HG03575 (cell line): Measurements from ENCODE around the gene RNF166.

Source experiments
- ATAC-seq: cut with Tn5 transposase; IDR thresholded peaks from one replicate; pipeline ENCODE4 v1.9.1; 2021; ENCODE audit not compliant: unreplicated experiment, insufficient number of reproducible peaks, low FRiP score; ENCODE audit errors: extremely low read depth

RNF166 gene

GRCh38 chr16:88697831-88698615 is 8.2 kb downstream of the RNF166 start:
- ATAC-seq, result no peak

- ATAC-seq, result no peak
These were observed 8.9 kb downstream of the RNF166 start for GRCh38 chr16:88697116-88697830.

GRCh38 chr16:88696441-88696840 is 9.8 kb downstream of the RNF166 start:
- ATAC-seq, result no peak

- ATAC-seq, result no peak
These were observed 10.5 kb downstream of the RNF166 start for GRCh38 chr16:88695753-88696152.

GRCh38 chr16:88695218-88695617 is 11.0 kb downstream of the RNF166 start:
- ATAC-seq, result no peak

GRCh38 chr16:88694221-88695087 is 11.8 kb downstream of the RNF166 start:
- ATAC-seq, result no peak

- no peak for ATAC-seq
These were observed 12.6 kb downstream of the RNF166 start for GRCh38 chr16:88693420-88694177.

GRCh38 chr16:88692861-88693260 is 13.3 kb downstream of the RNF166 start:
- ATAC-seq, result no peak

GRCh38 chr16:88691924-88692560 is 14.2 kb downstream of the RNF166 start:
- ATAC-seq, result no peak

GRCh38 chr16:88691129-88691813 is 14.9 kb downstream of the RNF166 start:
- no peak for ATAC-seq

- no peak for ATAC-seq
These were observed 15.7 kb downstream of the RNF166 start for GRCh38 chr16:88690341-88691128.

- ATAC-seq, result no peak
These were observed 18.0 kb downstream of the RNF166 start for GRCh38 chr16:88688013-88688778.

- no peak for ATAC-seq
These were observed 18.6 kb downstream of the RNF166 start for GRCh38 chr16:88687676-88688012.

GRCh38 chr16:88687254-88687576 is 19.0 kb downstream of the RNF166 start:
- no peak for ATAC-seq

GRCh38 chr16:88686439-88687253 is 19.6 kb downstream of the RNF166 start, which contains the start of gene SNAI3:
SNAI3 (minus strand) TSS chr16:88686507; CDS start chr16:88686406, 101 bp downstream.
- no peak for ATAC-seq

GRCh38 chr16:88686062-88686438 is 20.2 kb downstream of the RNF166 start:
- no peak for ATAC-seq
